ENCODE measurements around the gene GLT8D2. TPM values are rescaled to one million over a fixed set of nuclear protein-coding genes. Genes with fewer than 3 reads are reported as not detected.

The GLT8D2 gene
- total and polyA plus RNA-seq, 3 donors from 2014 or later: 5.7 to 17.3 (median 8.1) TPM

GRCh38 chr12:104002686-104003085, 47.3 kb downstream of the GLT8D2 start:
- Histone ChIP-seq H3K36me3 (ENCODE audit: low read depth, missing control alignments) (no peaks in the 10 kb centered on the region), H3K4me3 (no peak overlapping the region), H3K9me3 (no peaks in the 10 kb centered on the region), H3K27me3 (no peaks in the 10 kb centered on the region), H3K27ac (no peak overlapping the region), H3K4me1 (no peaks in the 10 kb centered on the region)
- WGBS, 2 donors: 88 to 89% methylated on average over 3 of the region's 3 CpGs
- no peak for DNase-seq
- intact Hi-C loops (cut with DNase I; ENCODE audit: low total_unique reads): no loop called here
- TF ChIP-seq POLR2A (IDR thresholded peaks at IDR 0.05): no peak
- TF ChIP-seq, protein P1, sequence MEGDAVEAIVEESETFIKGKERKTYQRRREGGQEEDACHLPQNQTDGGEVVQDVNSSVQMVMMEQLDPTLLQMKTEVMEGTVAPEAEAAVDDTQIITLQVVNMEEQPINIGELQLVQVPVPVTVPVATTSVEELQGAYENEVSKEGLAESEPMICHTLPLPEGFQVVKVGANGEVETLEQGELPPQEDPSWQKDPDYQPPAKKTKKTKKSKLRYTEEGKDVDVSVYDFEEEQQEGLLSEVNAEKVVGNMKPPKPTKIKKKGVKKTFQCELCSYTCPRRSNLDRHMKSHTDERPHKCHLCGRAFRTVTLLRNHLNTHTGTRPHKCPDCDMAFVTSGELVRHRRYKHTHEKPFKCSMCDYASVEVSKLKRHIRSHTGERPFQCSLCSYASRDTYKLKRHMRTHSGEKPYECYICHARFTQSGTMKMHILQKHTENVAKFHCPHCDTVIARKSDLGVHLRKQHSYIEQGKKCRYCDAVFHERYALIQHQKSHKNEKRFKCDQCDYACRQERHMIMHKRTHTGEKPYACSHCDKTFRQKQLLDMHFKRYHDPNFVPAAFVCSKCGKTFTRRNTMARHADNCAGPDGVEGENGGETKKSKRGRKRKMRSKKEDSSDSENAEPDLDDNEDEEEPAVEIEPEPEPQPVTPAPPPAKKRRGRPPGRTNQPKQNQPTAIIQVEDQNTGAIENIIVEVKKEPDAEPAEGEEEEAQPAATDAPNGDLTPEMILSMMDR (IDR thresholded peaks at IDR 0.05): no peak

DNA sequence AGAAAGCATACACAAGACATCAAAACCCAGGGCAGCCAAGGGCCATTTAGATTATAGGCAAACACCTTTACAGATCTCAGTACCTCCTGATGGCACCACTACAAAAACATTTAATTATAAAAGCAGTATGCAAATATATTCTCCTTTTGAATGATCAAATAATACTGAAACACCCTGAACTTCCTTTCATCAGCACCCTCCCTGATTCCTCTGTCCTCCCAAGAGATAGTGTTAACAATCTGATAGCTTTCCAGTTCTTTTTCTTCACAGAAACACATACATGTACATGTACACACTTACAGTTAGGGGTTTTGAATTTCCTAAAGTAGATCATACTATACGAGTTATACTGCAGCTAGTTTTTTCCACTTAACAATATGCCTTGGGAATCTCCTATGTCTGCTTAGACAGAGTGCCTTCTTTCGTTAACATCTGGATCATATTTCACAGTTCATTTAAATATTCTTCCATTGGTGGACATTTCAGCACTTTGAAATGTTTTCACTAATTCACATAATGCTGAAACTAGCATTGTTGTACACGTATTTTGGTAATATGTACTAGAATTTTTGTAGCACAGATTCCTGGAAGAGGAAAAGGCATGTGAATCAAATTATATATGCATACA, 49.1 kb downstream of the GLT8D2 start:
- H3K9me3 ChIP-seq: no peaks in the 10 kb centered on the region
- WGBS, 2 donors: 82 to 84% methylated on average over 3 of the region's 3 CpGs
- H3K27me3 ChIP-seq: no peaks in the 10 kb centered on the region
- DNase-seq: no peak
- H3K4me1 ChIP-seq: no peaks in the 10 kb centered on the region
- intact Hi-C loops (cut with DNase I; ENCODE audit: low total_unique reads): no loop called here
- no peak for TF ChIP-seq POLR2A (IDR thresholded peaks at IDR 0.05)
- TF ChIP-seq, protein P1 (IDR thresholded peaks at IDR 0.05): no peak
- no peak overlapping the region for H3K27ac ChIP-seq
- H3K36me3 ChIP-seq (ENCODE audit: low read depth, missing control alignments): no peaks in the 10 kb centered on the region
- H3K4me3 ChIP-seq: no peak overlapping the region

- Histone ChIP-seq H3K36me3 (ENCODE audit: low read depth, missing control alignments) (no peaks in the 10 kb centered on the region), H3K27ac (no peak overlapping the region), H3K4me1 (no peaks in the 10 kb centered on the region), H3K4me3 (no peak overlapping the region), H3K9me3 (no peaks in the 10 kb centered on the region), H3K27me3 (no peaks in the 10 kb centered on the region)
- intact Hi-C loops (cut with DNase I; ENCODE audit: low total_unique reads): no loop called here
- no peak for TF ChIP-seq POLR2A (IDR thresholded peaks at IDR 0.05)
- WGBS, 2 donors: 87 to 88% methylated on average over 5 of the region's 5 CpGs
- no peak for DNase-seq
Observed at GRCh38 chr12:103998976-103999375, 51.0 kb downstream of the GLT8D2 start.

DNA sequence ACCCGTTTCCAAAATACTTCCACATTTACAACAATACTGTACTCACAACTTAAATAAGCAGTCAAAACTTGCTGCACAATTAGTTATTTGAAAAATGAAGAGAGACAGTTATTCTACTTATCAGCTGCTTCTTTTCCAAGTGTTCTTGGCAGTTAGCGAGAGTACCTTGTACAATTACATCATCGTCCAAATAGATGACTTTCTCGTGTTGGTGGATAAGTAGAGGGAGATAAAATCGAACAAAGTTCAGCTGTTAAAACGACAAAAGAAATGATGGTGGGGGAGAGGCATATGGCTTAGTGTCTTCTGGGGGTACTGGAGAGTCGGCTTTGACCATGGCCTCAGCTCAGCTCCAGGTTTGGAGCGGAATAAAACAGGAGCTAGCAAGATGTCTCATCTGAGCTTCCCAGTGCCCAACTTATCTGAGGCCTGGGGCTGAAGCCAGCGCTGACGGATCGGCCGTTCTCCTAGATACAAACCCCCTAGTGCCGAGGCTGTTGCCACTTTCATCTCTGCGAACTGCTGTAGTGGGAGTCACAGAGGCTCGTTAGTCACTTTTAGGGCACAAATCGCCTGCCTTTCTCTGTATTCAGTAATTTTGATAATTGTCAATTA, 52.6 kb downstream of the GLT8D2 start:
- no peak overlapping the region for H3K4me3 ChIP-seq

GRCh38 chr12:103996595-103996994, 53.4 kb downstream of the GLT8D2 start:
- 94% methylated on average over 5 of the region's 5 CpGs for WGBS, 2 donors
- DNase-seq: no peak

More for the DNA sequence above, 52.6 kb downstream of the GLT8D2 start:
- Histone ChIP-seq H3K27me3 (no peaks in the 10 kb centered on the region), H3K4me1 (no peaks in the 10 kb centered on the region), H3K27ac (no peak overlapping the region), H3K36me3 (ENCODE audit: low read depth, missing control alignments) (no peaks in the 10 kb centered on the region), H3K9me3 (no peaks in the 10 kb centered on the region)
- DNase-seq: peak; percentile 37
- intact Hi-C loops (cut with DNase I; ENCODE audit: low total_unique reads): no loop called here
- TF ChIP-seq POLR2A (IDR thresholded peaks at IDR 0.05): no peak
- TF ChIP-seq, protein P1 (IDR thresholded peaks at IDR 0.05): no peak
- WGBS, 2 donors: 37 to 60% methylated on average over 16 of the region's 16 CpGs

More at GRCh38 chr12:103996595-103996994, 53.4 kb downstream of the GLT8D2 start:
- H3K27me3 ChIP-seq: no peaks in the 10 kb centered on the region
- H3K36me3 ChIP-seq (ENCODE audit: low read depth, missing control alignments): no peaks in the 10 kb centered on the region
- H3K27ac ChIP-seq: no peak overlapping the region
- H3K4me1 ChIP-seq: no peaks in the 10 kb centered on the region
- no peak overlapping the region for H3K4me3 ChIP-seq
- H3K9me3 ChIP-seq: no peaks in the 10 kb centered on the region
- intact Hi-C loops (cut with DNase I; ENCODE audit: low total_unique reads): no loop called here
- TF ChIP-seq, protein P1 (IDR thresholded peaks at IDR 0.05): no peak
- TF ChIP-seq POLR2A (IDR thresholded peaks at IDR 0.05): no peak

Measured in testis (tissue), 3 donors.